SK-N-SH (cell line): Measurements from ENCODE around the gene MORC2.

ENCODE experiments used
- GABPA ChIP-seq: IDR thresholded peaks from 2 replicates; pipeline ENCODE4 v1.4.0; 2012; ENCODE audit warnings: low read depth, mild to moderate bottlenecking
- MAX ChIP-seq: IDR thresholded peaks from 2 replicates; pipeline ENCODE4 v1.4.0; 2012; ENCODE audit warnings: low read depth
- MXI1 ChIP-seq: IDR thresholded peaks from 2 replicates; pipeline ENCODE4 v1.6.1; 2012; ENCODE audit warnings: mild to moderate bottlenecking, low read depth, low read length, improper control_type of control experiment

GRCh38 chr22:30943368-30943767 is 25.2 kb downstream of the MORC2 start:
- TF ChIP-seq MAX (no peak), MXI1 (no peak), GABPA (no peak)
